Measurements from ENCODE around the gene WDFY3. TPM values are rescaled to one million over a fixed set of nuclear protein-coding genes. Genes with fewer than 3 reads are reported as not detected.

The WDFY3 gene
- total RNA-seq, 1 donor: 12.9 TPM

DNA sequence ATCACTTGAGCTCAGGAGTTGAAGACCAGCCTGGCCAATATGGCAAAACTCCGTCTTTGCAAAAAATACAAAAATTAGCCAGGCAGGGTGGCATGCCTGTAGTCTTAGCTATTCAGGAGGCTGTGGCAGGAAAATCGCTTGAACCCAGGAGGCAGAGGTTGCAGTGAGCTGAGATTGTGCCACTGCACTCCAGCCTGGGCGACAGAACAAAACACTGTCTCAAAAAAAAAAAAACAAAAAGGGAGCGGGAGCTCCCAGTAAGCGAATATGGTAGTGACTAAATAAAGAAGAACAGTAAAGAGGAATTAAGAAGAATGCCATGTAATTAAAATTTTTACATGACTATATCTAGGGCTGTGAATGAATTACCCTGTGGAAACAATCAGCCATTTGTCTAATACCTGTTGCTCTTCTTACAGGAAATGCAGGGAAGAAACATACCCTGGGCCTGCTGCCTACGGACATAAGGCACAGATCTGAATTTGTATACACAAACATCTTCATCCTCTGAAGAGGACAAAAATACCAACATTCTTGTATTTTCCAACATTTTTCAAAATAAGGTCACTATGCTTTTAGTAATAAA is 11.4 kb downstream of the WDFY3 start:
- DNase-seq (ENCODE audit: low read depth in 2 of 3, low spot score in 2 of 3): no peak

DNA sequence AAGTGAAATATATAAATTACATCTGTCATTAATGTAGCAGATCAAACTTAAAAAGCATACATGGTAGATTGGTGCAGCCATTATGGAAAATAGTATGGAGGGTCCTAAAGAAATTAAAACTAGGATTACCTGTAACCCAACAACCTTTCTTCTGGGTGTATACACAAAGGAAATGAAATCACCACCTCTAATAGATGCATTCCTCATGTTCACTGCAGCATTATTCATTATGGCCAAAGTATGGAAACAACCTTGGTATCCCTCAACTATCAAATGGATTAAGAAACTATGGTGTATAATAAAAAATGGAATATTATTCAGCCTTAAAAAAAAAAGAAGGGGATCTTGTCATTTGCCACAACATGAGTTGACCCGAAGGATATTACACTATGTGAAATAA is 13.7 kb downstream of the WDFY3 start:
- no peak for DNase-seq (ENCODE audit: low read depth in 2 of 3, low spot score in 2 of 3)

DNA sequence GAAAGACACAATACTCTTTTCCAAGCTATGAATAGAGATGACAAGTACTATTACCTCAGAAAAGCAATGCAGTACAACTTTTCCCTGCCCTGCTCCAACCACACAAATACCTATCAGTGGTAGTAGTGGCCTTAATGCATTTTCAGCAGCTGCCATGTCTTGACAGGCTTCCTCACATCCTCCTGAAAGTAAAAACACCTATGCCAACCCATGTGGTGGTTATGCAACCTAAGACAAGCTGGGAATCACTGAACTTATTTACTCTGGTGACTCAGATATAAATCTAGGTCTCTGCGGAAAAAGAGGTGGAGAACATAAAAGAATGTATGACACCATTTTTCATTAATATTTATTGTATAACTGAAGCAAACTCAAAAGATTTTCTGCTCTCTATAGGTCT is 14.5 kb downstream of the WDFY3 start:
- no peak for DNase-seq (ENCODE audit: low read depth in 2 of 3, low spot score in 2 of 3)

DNA sequence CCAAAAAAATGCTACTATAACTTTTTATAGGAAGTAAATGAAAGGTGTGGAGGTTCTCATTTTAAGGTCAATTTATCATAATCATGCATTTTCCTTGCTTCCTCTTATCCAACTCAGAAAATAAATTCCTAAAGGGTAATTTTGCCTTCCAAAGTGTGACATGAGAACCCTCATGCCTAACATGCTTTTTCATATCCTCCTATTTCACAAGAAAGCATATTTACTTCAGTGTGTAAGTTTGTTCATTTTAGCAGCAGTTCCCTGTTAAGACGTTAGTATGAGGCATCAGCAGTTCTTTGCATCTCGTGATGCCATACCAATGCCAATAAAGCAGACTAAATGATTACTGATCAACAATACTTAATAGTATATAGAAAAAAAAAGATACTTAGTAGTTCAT is 18.4 kb downstream of the WDFY3 start:
- DNase-seq (ENCODE audit: low read depth in 2 of 3, low spot score in 2 of 3): no peak

DNA sequence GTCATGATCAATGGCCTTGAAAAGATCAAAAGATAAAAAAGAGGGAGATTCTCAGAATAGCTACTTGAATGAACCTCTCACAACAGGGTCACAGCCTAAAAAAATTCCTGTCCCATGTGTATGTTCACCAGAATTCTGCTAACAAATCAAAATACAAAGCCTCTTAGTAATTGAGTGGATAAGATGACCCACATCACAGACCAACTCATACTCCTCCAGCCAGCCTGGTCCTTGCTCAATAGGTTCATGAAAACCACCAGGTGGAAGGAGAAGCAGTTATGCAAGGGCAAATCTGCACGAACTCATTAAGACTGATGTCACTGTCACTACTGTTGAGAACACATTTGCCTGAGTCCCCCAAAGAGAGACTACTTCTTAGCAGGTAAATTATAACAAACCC is 21.5 kb downstream of the WDFY3 start:
- no peak for DNase-seq (ENCODE audit: low read depth in 2 of 3, low spot score in 2 of 3)

DNA sequence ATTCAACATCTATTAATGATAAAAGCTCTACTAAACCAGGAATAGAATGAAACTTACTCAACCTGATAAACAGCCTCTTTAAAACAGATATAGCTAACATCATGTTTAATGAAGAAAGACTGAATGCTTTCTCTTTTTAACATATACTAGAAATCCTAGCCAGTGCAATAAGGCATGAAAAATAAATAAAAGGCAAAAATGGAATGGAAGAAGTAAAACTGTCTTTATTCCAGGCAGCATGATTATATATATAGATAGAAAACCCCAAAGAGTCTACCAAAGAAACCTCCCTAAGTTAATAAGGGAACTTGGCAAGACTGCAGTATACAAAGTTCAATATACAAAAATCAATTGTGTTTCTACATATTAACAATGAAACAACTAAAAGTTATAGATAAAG is 25.5 kb downstream of the WDFY3 start:
- no peak for DNase-seq (ENCODE audit: low read depth in 2 of 3, low spot score in 2 of 3)

DNA sequence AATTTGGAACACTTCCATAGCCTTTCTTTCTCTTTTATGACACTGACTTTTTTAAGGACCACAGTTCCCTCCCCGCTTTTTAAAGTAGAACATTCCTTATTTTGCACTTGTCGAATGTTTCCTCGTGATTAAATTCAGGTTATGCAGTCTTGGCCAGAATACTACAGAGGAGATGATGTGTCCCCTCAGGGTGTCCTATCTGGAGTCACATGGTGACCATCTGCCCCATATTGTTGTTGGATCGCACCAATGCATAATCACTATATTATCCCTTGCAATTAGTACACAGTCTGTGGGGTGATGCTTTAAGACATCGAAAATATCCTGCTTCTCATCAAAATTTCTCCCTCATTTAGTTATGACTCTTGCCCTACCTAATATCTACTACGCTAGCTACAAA is 27.4 kb downstream of the WDFY3 start:
- DNase-seq (ENCODE audit: low read depth in 2 of 3, low spot score in 2 of 3): no peak

DNA sequence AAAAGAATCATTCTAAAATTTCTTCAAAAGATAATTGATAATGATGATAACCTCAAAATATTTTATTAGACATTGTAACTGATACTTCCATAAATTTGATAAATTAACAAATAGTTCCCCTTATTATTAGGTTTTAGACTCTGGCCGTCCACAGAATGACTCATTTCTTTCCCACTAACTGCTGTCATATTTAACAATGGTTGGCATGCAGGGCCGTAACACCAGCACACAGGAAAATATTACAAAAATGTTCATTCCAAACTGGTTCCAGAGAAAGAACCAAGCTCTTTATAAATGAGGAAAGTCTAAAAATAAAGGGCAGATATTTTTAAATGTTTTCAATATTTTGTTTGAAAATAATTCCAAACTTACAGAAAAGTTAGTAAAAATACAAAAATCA is 28.2 kb downstream of the WDFY3 start:
- no peak for DNase-seq (ENCODE audit: low read depth in 2 of 3, low spot score in 2 of 3)

DNA sequence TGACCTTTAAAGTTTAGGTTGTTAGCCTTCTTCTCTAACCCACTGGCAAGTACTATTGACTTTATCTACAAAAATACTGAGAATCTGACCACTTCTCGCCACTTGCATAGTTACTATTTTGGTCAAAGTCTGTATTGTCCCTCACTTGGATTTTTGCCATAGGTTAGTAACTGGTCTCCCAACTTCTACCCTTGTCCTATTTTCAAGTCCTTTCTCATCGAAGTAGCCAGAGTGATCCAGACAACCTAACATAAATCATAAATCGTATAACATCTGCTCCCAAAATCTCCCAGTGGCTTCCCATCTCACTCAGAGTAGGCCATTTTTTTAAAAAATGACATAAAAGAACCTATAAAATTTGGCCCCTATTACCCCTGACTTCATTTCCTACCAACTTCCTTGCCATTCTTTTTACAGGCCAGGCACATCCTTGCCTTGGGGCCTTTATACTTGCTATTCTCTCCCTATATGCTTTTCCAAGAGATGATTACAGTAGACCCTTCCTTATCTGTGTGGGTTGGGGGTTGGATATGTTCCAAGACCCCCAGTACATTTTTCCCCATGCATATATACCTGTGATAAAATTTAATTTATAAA is 29.0 kb downstream of the WDFY3 start:
- DNase-seq (ENCODE audit: low read depth in 2 of 3, low spot score in 2 of 3): no peak

DNA sequence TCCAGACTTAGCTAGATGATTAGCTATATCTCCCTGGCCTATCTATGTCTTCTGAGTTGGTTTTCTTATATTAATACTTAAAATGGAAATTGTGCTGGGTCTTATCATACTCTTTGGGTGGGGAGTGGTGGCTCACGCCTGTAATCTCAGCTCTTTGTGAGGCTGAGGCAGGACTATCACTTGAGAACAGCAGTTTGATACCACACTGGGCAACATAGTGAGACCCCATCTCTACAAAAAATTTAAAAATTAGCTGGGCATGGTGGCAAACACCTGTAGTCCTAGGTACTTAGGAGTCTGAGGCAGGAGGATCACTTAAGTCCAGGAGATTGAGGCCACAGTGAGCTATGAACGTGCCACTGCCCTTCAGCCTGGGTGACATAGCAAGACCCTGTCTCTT is 30.4 kb downstream of the WDFY3 start:
- no peak for DNase-seq (ENCODE audit: low read depth in 2 of 3, low spot score in 2 of 3)

DNA sequence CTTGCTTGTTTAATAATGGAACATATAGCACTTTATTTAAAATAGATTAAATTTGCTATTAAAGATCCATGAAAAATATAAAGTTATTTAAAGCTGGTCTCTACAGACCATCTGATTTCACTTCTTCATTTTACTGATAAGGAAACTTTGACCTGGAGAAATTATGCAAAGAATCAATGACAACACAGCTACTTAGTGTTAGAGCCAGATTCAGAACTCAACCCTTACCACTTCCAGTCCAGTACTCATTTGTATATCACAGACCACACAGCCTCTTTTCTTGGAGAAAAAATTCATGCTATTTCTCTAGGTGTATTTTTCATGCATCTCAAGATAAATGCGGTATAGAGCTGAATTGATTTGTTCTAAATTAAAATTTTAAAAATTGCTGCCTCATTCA is 34.0 kb downstream of the WDFY3 start:
- DNase-seq (ENCODE audit: low read depth in 2 of 3, low spot score in 2 of 3): no peak

DNA sequence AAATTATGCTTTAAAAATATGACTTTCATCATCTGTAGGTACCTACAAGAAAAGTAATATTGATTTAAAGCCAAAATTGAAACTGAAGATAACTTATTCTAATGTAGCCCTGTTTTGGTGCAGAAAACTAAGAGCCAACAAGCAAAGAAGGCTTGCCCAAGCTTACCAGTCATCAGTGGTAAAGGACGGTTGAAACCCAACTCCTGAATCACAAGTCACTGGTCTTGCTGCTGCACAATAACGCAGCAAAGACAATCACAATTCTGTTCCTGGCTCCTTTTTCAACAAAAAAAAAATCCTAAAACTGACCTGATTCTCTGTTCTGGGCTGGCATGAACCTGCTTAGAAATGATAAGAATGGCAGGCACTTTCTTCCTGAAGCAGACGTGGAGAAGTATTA is 34.5 kb downstream of the WDFY3 start:
- no peak for DNase-seq (ENCODE audit: low read depth in 2 of 3, low spot score in 2 of 3)

DNA sequence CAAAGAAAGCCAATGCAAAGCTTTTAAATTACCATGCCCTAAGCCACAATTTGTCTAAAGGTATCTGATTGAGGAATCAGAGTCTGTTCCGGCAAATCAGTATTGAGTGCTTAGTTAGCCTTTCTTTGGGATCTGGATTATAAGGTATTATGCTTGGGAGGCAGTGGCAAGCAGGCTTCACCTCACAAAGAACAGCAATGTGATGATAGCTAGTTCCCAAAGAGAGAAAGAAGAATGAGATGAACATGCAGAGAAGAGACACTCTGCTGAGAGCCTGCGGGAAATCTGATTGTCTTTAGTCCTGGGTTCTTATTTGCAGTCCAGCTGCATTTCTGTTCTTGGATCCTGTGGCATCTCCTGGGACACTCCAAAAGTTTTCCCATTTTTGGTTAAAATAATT is 35.2 kb downstream of the WDFY3 start:
- no peak for DNase-seq (ENCODE audit: low read depth in 2 of 3, low spot score in 2 of 3)

DNA sequence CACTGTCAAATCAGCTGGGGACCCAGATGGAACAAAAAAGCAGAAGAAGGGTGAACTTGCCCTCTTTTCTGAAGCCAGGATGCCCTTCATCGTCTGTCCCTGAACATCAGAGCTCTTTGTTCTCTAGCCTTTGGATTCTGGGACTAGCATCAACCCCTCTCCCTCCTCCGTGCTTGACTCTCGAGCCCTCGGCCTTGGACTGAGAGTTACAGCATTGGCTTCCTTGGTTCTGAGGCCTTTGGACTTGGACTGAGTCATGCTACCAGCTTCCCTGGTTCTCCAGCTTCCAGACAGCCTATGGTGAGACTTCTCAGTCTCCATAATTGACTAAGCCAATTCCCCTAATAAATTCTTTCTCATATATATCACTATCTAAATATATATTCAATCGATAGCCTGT is 38.4 kb downstream of the WDFY3 start:
- DNase-seq (ENCODE audit: low read depth in 2 of 3, low spot score in 2 of 3): no peak

DNA sequence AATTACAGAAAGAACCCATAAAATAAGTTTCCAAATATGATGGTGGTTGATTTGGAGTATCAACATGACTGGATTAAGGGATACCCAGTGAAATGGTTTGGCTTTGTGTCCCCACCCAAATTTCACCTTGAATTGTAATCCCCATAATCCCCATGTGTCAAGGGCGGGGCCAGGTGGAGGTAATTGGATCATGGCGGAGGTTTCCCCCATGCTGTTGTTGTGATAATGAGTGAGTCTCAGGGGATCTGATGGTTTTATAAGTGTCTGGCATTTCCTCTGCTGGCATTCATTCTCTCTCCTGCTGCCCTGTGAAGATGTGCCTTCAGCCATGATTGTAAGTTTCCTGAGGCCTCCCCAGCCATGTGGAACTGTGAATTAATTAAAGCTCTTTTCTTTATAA is 39.1 kb downstream of the WDFY3 start:
- no peak for DNase-seq (ENCODE audit: low read depth in 2 of 3, low spot score in 2 of 3)

DNA sequence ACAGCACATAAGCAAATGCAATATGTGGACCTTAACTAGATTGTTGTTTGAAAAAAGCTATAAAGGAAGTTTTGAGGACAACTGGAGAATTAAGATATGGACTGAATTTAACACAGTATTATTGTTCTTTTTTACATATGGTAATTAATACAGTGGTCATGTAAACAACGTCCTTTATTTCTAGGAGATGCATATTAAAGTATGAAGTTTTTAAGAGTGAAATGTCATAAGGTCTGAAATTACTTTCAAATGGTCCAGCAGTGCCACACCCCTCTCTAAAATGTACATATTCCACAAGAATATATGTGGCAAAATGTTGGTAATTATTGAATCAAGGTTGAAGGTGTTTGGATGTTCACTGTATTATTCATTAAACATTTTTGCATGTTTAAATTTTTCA is 40.9 kb downstream of the WDFY3 start:
- no peak for DNase-seq (ENCODE audit: low read depth in 2 of 3, low spot score in 2 of 3)

DNA sequence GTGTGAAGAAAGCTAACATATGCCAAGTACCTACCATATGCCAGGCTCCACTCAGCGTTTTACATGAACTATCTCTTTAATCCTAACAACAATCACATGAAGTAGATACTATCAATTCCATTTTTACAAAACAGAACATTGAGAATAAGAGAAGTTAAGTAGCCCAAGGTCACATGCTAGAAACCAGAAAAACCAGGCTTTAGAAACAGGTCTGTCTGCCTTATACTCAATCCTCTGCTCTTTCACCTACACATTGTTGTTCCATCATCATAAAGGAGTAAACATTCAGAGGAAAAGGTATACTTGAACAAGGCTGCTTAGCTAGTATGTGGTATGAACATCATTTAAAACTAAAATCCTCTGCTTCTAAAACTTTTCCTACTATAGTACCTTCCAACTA is 42.1 kb downstream of the WDFY3 start:
- DNase-seq (ENCODE audit: low read depth in 2 of 3, low spot score in 2 of 3): no peak

DNA sequence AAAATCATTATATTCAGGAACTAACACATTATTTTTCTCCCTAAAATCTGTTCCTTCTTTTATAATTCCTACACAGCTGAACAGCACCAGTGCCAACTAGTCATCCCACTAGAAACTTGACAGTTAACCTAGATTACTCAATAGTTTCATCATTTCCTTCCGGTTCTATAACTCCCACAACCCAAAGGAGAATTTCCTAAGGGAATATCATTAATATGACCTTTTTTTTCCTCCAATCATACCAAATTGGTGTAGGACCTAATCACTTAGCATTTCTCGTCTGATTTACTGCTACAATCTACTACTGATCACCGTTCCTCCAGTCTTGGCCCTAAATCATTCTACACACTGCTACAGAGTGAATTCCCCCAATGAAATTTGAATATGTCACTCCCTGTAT is 45.9 kb downstream of the WDFY3 start:
- no peak for DNase-seq (ENCODE audit: low read depth in 2 of 3, low spot score in 2 of 3)

DNA sequence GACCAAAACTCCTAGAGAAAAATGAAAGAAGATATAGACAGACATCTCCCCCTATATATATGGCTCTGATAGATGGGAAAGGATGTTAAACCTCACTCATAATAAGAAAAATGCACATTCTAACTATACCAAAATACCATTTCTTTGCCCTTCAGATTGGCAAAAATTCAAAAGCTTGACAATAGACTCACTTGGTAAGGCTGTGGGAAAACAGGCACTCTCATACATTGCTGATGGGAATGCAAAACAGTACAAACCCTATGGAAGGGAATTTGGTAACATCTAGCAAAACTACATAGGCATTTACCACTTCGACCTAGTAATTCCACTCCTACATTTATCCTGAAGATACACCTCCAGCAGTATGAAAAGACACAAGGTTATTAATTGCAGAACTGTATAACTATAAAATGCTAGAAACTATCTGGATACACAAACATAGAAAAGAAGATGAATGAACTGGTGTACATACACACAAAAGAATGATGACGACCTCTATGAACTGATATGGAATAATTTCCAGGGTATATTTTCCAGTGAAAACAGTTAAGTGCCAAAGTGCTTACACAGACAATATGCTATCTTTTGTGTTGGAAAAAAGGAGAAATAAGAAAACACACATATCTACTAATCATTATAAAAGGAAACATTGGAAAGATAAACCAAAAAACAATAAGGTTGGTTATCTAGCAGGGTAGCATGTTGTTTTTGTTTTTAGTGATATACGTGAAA is 48.5 kb downstream of the WDFY3 start:
- DNase-seq (ENCODE audit: low read depth in 2 of 3, low spot score in 2 of 3): no peak

DNA sequence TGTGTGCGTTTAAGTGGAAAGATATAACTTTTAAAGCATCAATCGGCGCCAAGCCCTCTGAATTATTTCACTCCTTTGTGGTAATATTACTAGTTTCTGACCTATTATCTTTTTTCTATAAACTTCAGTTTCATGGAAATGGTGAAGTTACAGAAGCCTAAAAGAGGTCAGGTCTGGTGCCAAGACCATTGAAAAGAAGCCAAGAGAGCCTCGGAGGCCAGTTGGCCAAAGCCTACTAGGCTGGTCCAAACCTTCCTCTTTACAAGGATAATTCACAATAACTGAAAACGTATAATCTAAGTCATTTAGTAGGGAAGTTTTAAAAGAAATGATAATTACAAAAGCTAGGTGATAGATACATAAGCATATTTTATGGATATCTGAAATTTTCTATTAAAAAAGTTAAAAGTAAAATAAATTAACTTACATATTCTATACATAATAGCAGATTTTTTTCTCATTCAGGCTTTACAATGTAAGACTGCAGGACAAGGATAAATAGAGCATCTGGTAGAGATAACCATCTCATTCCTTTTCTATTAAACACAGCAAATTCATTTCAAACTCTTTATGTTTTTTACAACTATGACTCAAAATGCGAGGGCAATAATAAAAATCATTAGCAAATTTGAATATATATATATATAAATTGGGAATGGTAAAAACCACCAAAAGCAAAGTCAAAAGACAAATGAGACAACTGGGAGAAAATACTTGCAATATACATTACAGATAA is 49.2 kb downstream of the WDFY3 start:
- no peak for DNase-seq (ENCODE audit: low read depth in 2 of 3, low spot score in 2 of 3)

DNA sequence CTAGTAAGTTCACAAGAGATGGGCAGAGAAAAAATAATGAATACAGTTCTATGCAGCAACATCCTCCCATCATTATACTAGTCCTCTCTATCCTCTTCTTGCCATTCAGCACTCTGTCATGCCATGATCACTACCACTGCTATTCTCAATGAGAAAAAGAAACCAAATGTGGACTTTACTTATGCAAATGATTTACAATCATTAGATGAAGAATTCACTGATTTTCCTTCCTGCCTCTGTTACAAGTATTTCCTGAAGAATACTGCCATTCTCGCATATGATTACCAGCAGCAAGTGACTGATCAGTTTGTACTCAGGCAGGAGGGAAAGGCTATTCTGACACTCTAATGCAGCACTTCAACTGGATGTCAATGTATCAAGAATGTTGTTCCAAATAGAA is 50.3 kb downstream of the WDFY3 start:
- DNase-seq (ENCODE audit: low read depth in 2 of 3, low spot score in 2 of 3): no peak

DNA sequence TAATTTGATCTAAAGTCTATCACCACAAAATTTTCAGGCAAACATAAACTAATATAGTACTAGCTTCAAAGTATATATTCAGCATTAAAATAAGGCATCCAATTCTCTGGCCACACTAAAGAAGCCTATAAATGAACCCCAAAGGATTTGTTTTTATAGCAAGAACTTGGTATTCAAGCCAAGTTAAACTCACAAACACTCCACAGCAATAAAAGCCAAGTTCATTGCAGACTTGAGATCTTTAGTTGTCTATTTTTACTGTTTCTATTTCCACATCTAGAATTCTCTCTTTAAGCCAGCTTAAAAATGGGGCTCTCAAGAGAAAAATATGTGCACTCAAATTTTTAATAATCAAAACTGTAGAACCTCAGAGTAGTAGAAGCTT is 51.1 kb downstream of the WDFY3 start:
- DNase-seq (ENCODE audit: low read depth in 2 of 3, low spot score in 2 of 3): no peak

Measured in hematopoietic multipotent progenitor cell (in vitro differentiated cells).